Thymus (tissue), 11 donors: ENCODE results near the gene RASA3. TPM values are rescaled to one million over a fixed set of nuclear protein-coding genes. Genes with fewer than 3 reads are reported as not detected.
"Not testable (repeated sequence)": the region's sequence is repeated elsewhere in the genome, so short reads cannot be mapped to it uniquely, and the experiment has no call there.

Source experiments
- DNase-seq, 9 donors: peaks; one replicate each; pipeline ENCODE4 v3.0.0-alpha.2; 2013; ENCODE audit warnings: low spot score in 9 of 9, low read depth in 6 of 9, missing footprints in 1 of 9
- H3K27ac ChIP-seq, 2 donors: one replicate each; pipeline ENCODE4 v1.5.1; 2013; ENCODE audit warnings: control low read depth in 1 of 2, low read depth in 1 of 2, low read length in 1 of 2, mild to moderate bottlenecking in 1 of 2, moderate library complexity in 1 of 2
- H3K27me3 ChIP-seq, 2 donors: one replicate each; pipeline ENCODE4 v1.5.1; 2013; ENCODE audit warnings: low read length in 1 of 2; ENCODE audit not compliant: control insufficient read depth in 2 of 2, insufficient read depth in 1 of 2
- H3K36me3 ChIP-seq, 2 donors: one replicate each; pipeline ENCODE4 v1.5.1; 2013; ENCODE audit warnings: low read length in 1 of 2, mild to moderate bottlenecking in 1 of 2, moderate library complexity in 1 of 2; ENCODE audit not compliant: control insufficient read depth in 2 of 2, insufficient read depth in 2 of 2
- H3K4me1 ChIP-seq, 2 donors: one replicate each; pipeline ENCODE4 v1.5.1; 2013; ENCODE audit warnings: low read length in 2 of 2; ENCODE audit not compliant: control insufficient read depth in 2 of 2, insufficient read depth in 2 of 2
- H3K4me3 ChIP-seq, 2 donors: one replicate each; pipeline ENCODE4 v1.5.1; 2013; ENCODE audit warnings: low read length in 2 of 2, control low read depth in 1 of 2, mild to moderate bottlenecking in 1 of 2
- H3K9me3 ChIP-seq, 2 donors: one replicate each; pipeline ENCODE4 v1.5.1; 2013; ENCODE audit warnings: low read length in 1 of 2, mild to moderate bottlenecking in 1 of 2; ENCODE audit not compliant: control insufficient read depth in 2 of 2, insufficient read depth in 1 of 2
- WGBS: extraction: QIAGEN DNeasy Blood & Tissue Kit; methylation state at CpG from one replicate; pipeline ENCODE4 v1.1.7; 2013; 5-methylcytosine and 5-hydroxymethylcytosine counted together
- polyA plus RNA-seq: library from polyadenylated mRNA; stranded (reverse); fragments of 200-250 nt; gene quantifications from one replicate; pipeline ENCODE4 v1.2.3, GENCODE V29; 2013
- total RNA-seq: library from RNA; stranded (reverse); fragments of 120-200 nt; gene quantifications from one replicate; pipeline ENCODE4 v1.2.4, GENCODE V29; 2013
- donor health status: healthy.

The RASA3 gene
- total and polyA plus RNA-seq, 2 donors = 23.8 to 25.1 TPM

GRCh38 chr13:114151565-114152284 is 19.3 kb upstream of the RASA3 start:
- H3K4me3 ChIP-seq = no peak overlapping the region
- no peak for DNase-seq
- no peaks in the 10 kb centered on the region for H3K36me3 ChIP-seq
- peaks cover 16 to 67% of the 10 kb centered on the region in 2 donors for H3K4me1 ChIP-seq
- WGBS = 97% methylated on average over 28 of the region's 28 CpGs
- H3K9me3 ChIP-seq = no peaks in the 10 kb centered on the region
- no peak overlapping the region for H3K27ac ChIP-seq
- no peaks in the 10 kb centered on the region for H3K27me3 ChIP-seq

GRCh38 chr13:114151031-114151430 is 18.6 kb upstream of the RASA3 start:
- no peak for DNase-seq
- Histone ChIP-seq H3K27me3 (no peaks in the 10 kb centered on the region), H3K36me3 (no peaks in the 10 kb centered on the region), H3K4me1 (peaks cover 16 to 69% of the 10 kb centered on the region in 2 donors), H3K9me3 (no peaks in the 10 kb centered on the region), H3K4me3 (no peak overlapping the region), H3K27ac (no peak overlapping the region)
- WGBS = 66% methylated on average over 10 of the region's 10 CpGs

DNA sequence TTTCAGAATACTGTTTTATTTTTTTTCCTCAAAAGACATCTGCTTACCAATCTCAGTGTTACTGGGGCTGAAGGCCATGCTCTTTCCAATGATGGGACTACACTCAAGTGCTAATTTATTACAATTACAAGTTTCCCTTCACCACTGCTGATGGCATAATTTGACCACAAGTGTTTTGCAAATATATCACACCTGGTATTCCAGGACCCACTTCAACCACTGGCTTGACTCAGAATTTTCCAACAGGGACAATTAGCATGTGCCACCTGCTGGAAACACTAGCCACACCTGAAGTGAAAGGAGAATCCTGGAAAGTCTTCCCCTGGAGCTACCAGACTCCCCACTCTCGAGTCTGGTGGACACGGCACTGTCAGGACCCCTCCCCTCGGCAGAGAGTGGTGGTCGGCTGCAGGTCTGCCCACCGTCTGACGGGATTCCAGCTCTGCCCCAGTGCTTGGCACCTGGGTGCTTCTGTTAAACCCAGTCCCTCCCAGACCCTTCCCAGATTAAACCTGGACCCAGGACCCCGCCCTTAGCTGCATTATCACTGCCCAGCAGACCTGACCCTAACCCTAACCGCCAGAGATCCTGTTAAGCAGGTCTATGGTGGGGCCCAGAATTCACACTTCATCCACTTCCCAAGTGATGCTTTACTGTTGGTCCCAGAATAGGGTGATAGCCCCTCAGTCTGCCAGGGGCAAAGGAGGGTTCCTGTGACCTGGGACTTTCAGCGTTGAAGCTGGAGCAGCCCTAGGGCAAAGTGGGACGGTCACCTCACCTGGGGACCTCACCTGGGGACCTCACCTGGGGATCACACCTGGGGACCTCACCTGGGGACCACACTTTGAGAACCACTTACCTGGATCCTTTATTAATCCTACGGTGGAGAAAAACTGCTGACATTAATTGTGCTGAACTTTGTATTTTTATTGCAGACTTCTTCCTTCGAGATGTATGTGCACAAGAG is 17.6 kb upstream of the RASA3 start:
- H3K27me3 ChIP-seq = no peaks in the 10 kb centered on the region
- no peak overlapping the region for H3K4me3 ChIP-seq
- H3K9me3 ChIP-seq = no peaks in the 10 kb centered on the region
- no peak overlapping the region for H3K27ac ChIP-seq
- H3K36me3 ChIP-seq = no peaks in the 10 kb centered on the region
- WGBS = 98% methylated on average over 12 of the region's 12 CpGs
- peaks cover 20 to 76% of the 10 kb centered on the region in 2 donors for H3K4me1 ChIP-seq
- DNase-seq = no peak

- WGBS = 94% methylated on average over 19 of the region's 19 CpGs
- H3K27ac ChIP-seq = peak overlapping the region; percentile 25 to 74
- H3K27me3 ChIP-seq, H3K9me3 ChIP-seq, H3K36me3 ChIP-seq, H3K4me3 ChIP-seq, DNase-seq: not testable (repeated sequence)
- H3K4me1 ChIP-seq = peaks cover 23 to 79% of the 10 kb centered on the region in 2 donors
Measured at GRCh38 chr13:114148886-114149285, 16.5 kb upstream of the RASA3 start.

- H3K36me3 ChIP-seq = no peaks in the 10 kb centered on the region
- 7% methylated on average over 8 of the region's 8 CpGs for WGBS
- no peaks in the 10 kb centered on the region for H3K27me3 ChIP-seq
- peaks cover 27 to 79% of the 10 kb centered on the region in 2 donors for H3K4me1 ChIP-seq
- H3K27ac ChIP-seq = peak overlapping the region; percentile 74 to 77
- H3K9me3 ChIP-seq = no peaks in the 10 kb centered on the region
- no peak overlapping the region for H3K4me3 ChIP-seq
- DNase-seq = peak in 4 of 9 donors; percentile 65 to 89 (median 73)
Measured at GRCh38 chr13:114148521-114148855, 16.1 kb upstream of the RASA3 start.

GRCh38 chr13:114147803-114148520 is 15.5 kb upstream of the RASA3 start:
- Histone ChIP-seq H3K9me3 (no peaks in the 10 kb centered on the region), H3K4me1 (peaks cover 31 to 84% of the 10 kb centered on the region in 2 donors), H3K36me3 (no peaks in the 10 kb centered on the region), H3K4me3 (no peak overlapping the region), H3K27me3 (no peaks in the 10 kb centered on the region), H3K27ac (peak overlapping the region; percentile 74 to 77)
- no peak for DNase-seq
- 75% methylated on average over 21 of the region's 22 CpGs for WGBS

GRCh38 chr13:114146629-114147028 is 14.2 kb upstream of the RASA3 start:
- Histone ChIP-seq H3K36me3 (no peaks in the 10 kb centered on the region), H3K27ac (no peak overlapping the region), H3K27me3 (no peaks in the 10 kb centered on the region), H3K9me3 (no peaks in the 10 kb centered on the region), H3K4me1 (peaks cover 38 to 90% of the 10 kb centered on the region in 2 donors), H3K4me3 (no peak overlapping the region)
- peak in 1 of 9 donors; percentile 49 for DNase-seq
- 89% methylated on average over 10 of the region's 10 CpGs for WGBS

- H3K4me3 ChIP-seq = no peak overlapping the region
- H3K27me3 ChIP-seq = no peaks in the 10 kb centered on the region
- H3K4me1 ChIP-seq = peaks cover 38 to 90% of the 10 kb centered on the region in 2 donors
- no peak overlapping the region for H3K27ac ChIP-seq
- 97% methylated on average over 14 of the region's 14 CpGs for WGBS
- no peak for DNase-seq
- no peaks in the 10 kb centered on the region for H3K36me3 ChIP-seq
- H3K9me3 ChIP-seq = no peaks in the 10 kb centered on the region
Measured at GRCh38 chr13:114146173-114146572, 13.8 kb upstream of the RASA3 start.
